GM19025 (cell line): ENCODE data around the gene PLCD3.

Source experiments
- ATAC-seq: cut with Tn5 transposase; IDR thresholded peaks from one replicate; pipeline ENCODE4 v1.9.1; 2021; ENCODE audit warnings: mild to moderate bottlenecking, low read depth, moderate library complexity; ENCODE audit not compliant: unreplicated experiment

The PLCD3 gene

DNA sequence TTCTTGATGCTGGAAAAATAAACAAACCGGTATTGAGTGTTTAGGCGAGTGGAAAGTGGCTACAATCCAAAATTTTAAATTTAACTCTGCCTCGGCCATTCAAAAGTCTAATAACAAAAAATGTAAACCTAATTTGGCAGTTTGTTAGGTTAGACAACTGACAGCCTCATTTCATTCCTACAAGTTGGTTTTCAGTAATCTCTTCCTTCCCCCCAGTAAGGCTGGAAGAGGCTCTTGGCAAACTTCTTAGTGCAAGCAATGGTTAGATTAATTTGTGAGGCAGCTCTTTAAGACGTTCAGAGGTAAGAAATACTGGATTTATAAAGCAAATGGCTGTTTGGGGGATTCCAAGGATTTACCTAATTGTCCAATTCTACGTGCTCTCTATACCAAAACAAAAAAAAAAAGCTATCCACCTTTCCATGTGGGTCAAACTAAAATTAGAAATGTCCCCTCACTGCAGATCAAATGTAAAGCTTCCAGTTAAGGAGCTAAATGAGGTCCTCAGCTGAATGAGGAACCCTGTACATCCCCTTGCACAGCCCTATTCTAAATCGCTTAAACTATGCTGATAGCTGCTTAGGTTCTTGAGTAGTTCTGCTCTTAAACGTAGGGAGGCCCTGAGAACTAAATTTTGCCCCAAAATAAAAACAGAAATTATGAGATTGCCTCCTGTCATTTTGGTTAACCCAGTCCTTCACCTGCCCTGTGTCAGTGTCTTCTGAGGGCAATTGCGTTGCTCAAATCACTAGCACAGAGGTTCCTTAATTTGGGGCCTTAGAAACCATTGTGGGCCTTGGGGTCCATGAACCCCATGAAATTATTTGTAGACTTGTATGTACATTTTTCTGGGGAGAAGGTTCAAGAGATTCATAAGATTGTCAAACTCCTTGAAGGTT, 18.8 kb upstream of the PLCD3 start:
- ATAC-seq: no peak

DNA sequence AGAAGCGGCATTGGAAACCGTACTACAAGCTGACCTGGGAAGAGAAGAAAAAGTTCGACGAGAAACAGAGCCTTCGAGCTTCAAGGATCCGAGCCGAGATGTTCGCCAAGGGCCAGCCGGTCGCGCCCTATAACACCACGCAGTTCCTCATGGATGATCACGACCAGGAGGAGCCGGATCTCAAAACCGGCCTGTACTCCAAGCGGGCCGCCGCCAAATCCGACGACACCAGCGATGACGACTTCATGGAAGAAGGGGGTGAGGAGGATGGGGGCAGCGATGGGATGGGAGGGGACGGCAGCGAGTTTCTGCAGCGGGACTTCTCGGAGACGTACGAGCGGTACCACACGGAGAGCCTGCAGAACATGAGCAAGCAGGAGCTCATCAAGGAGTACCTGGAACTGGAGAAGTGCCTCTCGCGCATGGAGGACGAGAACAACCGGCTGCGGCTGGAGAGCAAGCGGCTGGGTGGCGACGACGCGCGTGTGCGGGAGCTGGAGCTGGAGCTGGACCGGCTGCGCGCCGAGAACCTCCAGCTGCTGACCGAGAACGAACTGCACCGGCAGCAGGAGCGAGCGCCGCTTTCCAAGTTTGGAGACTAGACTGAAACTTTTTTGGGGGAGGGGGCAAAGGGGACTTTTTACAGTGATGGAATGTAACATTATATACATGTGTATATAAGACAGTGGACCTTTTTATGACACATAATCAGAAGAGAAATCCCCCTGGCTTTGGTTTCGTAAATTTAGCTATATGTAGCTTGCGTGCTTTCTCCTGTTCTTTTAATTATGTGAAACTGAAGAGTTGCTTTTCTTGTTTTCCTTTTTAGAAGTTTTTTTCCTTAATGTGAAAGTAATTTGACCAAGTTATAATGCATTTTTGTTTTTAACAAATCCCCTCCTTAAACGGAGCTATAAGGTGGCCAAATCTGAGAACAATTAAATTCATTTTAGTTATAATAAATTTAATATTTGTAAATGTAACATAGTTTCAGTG, 17.7 kb upstream of the PLCD3 start:
- no peak for ATAC-seq

DNA sequence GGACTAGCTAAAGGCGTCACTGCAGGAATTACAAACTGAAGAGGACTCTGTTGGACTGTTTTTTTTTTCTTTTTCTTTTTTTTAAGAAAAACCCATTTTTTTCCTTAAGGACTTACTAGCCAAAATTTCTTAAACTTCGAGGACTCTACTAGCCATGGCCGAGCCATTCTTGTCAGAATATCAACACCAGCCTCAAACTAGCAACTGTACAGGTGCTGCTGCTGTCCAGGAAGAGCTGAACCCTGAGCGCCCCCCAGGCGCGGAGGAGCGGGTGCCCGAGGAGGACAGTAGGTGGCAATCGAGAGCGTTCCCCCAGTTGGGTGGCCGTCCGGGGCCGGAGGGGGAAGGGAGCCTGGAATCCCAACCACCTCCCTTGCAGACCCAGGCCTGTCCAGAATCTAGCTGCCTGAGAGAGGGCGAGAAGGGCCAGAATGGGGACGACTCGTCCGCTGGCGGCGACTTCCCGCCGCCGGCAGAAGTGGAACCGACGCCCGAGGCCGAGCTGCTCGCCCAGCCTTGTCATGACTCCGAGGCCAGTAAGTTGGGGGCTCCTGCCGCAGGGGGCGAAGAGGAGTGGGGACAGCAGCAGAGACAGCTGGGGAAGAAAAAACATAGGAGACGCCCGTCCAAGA, 16.8 kb upstream of the PLCD3 start:
- ATAC-seq: no peak

DNA sequence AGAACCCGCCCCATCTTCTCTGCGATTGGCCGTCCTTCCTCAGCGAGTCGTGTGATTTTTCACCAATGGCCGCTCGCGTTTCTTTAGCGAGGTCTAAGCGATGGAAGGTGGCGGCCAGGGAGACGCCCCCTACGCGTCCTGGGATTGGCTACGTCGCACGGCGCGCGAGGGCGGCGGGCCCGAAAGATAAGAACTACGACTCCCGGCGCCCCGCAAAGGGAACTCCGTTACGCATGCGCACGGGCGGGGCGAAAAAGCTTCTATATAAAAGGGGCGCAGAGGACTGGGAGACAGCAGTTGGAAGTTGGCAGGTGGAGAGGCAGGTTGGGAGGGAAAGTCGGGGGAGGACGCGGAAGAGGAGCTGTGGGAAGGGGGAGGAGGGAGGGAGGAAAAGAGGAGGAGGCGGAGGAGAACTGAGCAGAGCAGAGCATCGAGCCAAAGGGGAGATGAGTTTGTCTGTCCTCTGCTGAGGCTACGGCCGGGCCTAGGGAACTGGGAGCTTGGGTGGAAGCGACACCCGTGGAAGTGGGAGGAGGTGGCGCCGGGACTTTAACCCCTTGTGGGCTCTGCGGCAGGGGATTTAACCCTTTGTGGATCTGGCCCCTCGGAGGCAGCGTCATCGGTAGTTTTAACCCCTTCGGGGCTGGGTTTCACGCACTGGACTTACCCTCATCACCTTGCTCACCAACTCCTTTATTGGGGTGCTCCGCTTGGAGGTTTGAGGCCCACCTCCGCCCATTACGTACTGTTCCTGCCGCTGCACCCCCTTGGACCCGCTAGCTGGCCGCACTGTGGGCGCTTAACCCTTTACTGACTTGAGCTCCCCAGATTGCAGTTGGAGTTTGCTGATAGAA, 16.1 kb upstream of the PLCD3 start, which contains the start of gene HEXIM1:
TSS of gene HEXIM1 (plus strand) at position 293 of the 854 bp plus-strand sequence. CDS start 716 bp downstream, outside the sequence.
- ATAC-seq: peak; percentile 72

DNA sequence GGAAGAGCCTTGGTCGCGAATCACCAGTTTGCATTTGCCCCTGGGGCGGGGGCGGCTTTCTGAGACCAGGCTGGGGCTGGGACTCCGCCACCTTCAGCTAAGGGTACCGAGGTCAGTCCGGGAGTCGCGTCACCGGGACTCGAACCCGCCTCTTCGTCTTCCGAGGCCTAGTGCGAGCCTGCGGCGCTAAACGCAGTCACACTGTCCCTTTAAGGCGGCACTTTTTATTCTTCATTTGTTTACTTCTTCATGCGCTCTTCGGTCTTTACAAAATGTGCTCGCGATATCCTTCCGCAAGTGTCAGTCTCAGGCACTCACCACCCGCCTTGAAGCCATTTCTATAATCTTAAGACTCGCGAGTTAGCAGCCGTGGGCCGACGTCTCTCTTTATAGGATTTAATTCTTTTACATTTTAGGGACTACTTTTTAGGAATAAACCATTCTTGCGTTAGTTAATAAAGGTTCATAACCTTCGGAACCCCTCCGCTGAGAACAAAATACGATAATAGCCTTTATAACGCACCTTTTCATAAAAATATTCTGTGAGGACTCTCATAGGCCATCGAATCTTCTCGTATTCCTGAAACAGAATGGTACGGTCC, 15.4 kb upstream of the PLCD3 start:
- no peak for ATAC-seq

DNA sequence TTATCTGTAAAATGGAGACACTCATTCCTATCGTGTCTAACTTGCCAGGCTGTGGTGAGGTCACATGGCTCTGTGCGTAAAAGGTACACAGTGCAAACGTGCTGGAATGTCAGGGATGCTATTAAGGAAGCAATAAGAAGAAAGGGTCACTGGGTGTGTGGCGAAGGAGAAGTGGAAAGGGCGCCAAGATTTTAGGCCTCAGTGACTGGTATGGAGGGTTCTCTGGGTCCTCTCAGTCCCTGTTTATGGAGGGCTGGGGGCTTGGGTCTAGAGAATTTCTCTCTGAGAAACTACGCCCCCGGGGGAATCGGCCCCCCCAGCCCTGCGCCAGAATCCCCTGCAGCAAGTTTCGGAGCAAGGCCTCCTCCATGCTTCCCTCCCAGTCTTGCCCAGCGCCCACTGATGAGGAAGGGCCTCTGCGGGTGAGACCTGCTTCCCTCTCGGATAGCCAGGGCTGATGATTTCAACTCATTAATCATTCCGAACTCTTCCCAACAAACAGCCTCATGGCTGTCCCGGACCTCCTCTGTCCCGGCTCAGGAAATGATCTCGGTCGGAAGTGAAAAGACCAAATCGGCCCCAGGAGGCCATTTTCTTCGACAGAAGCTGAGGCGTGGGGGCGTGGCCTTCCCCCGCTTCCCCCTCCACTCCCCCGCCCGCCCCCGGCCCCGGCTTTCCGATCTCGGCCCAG, 14.7 kb upstream of the PLCD3 start:
- ATAC-seq: no peak

DNA sequence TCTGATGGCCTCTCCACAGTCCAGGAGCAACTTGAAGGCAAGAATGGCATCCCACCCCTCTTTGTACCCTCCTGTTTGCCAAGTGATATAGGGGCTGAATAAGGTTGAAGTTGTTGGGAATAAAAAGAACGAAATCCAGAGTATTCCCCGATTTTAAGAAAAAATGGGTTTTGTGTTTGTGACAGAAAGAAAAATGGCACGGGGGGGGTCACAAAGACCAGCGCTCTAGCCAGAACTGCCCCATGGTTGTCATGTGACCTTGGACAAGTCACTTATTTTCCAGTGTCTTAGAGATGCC, 14.2 kb upstream of the PLCD3 start:
- ATAC-seq: no peak

DNA sequence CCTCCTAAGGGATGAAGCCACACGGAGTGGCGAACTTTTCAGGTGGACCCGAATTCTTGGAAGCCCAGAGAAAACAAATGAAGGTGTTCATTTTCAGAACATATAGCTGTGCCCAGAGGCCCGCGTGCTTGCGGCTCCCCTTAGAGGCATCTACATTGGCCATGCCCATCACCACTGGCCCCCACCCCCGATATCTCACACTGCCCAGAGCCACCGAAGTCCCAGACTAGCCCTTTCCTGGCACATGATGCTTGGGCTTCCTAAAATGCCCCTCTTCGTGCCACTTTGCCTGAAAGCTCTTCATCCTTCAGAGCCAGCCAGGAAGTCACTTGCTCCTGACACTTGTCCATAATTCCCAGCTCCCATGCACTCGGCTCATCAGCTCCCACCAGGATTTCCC, 13.9 kb upstream of the PLCD3 start:
- ATAC-seq: no peak

DNA sequence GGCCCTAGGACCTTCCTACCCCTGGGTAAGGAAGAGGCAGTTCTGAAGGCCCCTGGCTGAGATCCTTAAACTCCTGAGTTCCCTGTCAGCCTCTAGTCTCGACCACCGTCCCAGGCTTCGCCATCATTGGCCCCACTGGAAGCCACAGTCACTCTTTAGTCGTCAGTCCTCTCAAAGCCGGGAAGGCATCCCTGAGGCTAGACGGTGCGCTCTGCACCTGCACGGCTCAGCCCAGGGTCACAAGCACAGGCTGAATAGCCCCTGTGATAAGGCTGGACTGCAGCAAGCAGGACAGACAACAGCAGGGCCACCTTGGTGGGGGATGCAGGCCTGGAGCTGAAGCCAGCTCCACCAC, 12.7 kb upstream of the PLCD3 start:
- ATAC-seq: no peak

DNA sequence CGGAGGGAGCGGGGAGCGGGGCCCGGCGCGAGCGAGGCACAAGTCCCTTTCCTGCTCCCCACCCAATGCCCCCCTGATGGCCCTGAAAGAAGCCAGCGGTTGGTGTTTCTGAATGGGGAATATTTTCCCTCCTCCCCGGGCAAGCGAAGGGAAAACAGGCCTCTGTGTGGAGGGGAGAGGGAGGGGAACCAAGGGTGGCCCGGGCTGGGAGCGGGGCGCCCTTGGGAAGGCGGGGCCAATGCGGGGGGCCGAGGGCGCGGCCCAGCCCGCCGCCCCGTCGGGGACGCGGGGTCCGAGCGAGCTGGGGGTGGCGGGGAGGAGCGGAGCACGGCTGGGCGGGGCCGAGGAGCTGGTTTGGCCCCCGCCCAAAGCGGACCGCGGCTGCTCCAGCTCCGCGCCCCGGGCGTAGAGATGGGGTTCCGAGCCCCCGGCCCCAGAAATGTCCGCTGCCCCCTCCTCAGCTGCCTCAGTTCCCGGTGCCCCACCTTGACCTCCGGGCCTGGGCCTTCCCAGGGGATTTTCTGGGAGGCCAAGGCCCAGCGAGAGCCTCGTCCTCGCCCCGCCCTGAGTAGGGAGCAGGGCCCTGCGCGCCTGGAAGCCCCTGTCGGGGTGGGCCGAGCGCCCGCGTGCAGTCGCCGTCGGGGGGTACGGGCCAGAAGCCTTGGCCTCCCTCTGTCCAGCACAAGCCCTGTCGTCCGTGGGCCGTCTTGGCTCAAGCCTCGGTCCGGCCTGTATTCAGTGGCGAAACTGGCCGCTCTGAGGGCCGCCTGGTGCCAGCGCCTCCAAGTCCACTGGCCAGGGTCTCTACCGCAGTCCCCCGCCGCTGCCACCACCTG, 12.1 kb upstream of the PLCD3 start:
- ATAC-seq: no peak

DNA sequence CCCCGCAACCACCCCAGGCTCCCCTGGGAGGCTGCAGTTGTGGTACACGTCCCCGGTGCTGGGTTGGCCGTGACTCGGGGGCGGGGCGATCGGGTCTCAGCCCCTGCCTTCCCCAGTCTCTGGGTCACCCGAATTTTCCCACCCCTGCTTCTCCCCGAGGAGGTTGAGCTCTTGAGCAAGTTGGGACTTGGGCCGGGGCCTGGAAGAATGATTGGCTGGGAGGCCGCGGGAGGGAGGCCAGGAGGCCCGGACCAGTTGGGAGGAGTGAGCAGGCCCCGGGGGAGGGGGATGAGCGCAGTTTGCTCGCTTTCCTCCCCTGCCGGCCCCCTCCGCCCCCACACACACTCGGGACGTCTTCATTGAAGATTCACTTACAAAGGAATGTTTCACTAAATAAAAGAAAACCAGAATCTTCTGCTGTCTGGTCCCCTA, 11.5 kb upstream of the PLCD3 start:
- no peak for ATAC-seq

DNA sequence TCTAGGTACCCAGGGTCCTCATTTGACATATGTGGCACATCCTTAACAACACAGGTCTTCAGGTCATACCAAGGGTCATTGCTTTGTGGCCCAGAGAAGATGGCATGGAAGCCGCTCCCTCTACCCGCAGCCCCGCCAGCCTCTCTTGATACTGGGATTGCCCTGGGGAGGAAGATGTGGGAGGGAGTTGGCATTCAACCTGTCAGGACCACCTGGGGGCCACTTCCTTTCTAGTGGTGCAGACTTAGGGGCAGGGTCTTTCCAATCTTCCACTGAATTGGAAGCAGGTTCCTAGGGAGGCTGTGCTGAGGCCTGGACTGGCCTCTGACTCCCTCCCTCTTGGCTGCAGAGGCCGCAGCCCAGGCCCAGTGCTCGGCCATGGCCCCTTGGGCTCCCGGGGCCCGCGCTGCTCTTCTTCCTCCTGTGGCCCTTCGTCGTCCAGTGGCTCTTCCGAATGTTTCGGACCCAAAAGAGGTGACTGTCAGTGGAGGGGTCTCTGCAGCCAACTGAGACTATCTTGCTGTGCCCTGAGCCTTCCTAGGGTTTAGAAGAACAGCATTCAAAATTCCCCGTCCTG, 10.9 kb upstream of the PLCD3 start:
- ATAC-seq: no peak

DNA sequence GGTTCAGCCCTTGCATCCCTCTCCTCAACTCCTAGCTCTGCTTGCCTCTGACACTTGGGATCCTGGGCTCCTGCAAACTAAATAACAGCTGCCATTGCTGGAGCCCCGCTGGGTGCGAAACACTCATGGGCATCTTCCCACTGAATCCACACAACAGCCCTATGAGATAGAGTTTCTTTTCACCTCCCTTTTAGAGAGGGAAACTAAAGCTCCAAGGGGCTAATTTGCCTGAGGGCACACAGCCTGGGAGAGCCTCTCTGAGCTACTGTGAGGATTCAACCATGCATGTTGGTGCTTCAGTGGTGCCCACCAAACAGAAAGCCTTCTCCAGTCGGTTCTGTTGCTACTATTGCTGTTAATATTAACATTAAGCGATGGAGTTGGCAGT, 7.2 kb upstream of the PLCD3 start:
- no peak for ATAC-seq

DNA sequence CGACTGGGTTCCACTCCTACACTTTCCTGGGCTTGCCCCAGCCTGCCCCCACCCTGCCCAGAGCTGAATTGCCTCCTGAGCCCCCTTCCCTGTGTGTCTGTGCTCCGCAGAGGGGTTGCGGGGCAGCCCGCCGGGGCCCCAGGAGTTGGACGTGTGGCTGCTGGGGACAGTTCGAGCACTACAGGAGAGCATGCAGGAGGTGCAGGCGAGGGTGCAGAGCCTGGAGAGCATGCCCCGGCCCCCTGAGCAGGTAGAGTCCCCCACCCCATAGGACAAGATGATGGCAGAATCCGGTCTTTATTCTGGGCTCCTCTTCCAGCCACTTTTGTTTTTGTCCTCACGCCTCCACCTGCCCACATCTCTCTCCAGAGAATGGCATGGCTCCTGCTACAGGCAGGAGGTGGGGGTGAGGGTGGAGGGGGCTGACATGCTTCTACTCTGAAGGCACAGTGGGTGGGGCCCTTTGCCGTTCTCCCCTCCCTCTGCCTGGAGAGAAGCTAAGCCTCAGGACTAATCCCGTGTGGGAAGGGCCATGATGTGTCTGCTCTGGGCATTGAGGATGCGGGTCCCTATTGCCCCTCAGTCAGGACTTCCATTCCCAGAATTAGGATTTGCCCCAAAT, 6.7 kb upstream of the PLCD3 start:
- ATAC-seq: no peak

DNA sequence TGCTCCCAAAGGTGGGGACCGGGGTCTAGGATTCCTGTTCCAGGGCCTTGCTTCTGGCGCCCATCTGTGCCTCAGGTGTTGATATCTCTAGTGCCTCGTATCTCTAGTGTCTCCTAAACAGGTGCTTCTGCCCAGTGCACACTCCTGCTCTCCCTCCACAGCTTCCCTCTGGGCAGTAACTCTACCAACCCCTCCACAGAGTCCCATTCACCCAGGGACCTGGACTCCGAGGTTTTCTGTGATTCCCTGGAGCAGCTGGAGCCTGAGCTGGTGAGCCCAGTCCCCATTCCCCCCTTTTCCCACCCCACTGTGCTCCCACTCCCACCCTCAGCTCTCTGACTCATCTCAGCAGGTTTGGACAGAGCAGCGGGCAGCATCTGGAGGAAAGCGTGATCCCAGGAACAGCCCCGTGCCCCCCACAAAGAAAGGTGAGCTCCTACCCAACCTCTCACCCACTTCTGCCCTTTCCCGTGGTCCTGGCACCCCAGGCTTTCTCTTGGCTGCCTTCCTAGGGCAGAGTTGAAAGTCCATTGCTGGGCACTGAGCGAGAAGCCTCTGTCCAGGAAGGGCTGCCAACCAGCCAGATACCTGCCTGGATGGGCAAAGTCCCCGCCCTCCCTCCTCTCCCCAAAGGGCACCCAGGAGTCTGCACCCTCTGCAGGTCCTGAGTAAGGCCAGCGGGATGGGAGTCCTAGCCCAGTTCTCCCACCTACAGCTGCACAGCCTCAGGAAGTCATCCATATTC, 5.4 kb upstream of the PLCD3 start:
- ATAC-seq: no peak

DNA sequence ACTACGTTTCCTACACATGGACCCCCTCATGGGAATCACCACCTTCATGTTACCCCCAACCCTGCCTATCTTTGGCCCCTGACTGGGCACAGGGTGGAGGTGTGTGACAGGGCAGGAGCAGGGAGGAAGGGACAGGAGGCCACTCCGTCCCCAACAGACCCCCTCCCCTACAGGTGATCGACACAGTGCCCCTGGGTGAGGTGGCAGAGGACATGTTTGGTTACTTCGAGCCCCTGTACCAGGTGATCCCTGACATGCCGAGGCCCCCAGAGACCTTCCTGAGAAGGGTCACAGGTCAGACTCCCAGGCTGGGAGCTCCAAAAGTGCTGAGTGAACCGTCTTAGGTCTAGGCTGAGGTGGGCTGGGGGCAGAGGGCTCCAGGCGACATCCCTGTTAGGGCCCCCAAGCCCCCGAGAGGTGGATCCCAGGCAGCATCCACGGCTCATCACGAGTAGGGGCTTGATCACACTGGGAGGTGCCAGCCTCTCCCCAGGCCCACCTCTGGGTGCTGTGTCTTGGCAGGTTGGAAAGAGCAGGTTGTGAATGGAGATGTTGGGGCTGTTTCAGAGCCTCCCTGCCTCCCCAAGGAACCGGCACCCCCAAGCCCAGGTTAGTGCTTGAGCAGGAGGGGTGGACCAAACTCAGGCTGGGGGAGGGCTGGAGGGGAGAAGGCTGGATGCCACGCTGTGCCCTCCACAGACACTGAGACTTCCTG, 4.7 kb upstream of the PLCD3 start:
- ATAC-seq: no peak
